ENCODE results near the gene SNX7.

- TF ChIP-seq, protein P1, sequence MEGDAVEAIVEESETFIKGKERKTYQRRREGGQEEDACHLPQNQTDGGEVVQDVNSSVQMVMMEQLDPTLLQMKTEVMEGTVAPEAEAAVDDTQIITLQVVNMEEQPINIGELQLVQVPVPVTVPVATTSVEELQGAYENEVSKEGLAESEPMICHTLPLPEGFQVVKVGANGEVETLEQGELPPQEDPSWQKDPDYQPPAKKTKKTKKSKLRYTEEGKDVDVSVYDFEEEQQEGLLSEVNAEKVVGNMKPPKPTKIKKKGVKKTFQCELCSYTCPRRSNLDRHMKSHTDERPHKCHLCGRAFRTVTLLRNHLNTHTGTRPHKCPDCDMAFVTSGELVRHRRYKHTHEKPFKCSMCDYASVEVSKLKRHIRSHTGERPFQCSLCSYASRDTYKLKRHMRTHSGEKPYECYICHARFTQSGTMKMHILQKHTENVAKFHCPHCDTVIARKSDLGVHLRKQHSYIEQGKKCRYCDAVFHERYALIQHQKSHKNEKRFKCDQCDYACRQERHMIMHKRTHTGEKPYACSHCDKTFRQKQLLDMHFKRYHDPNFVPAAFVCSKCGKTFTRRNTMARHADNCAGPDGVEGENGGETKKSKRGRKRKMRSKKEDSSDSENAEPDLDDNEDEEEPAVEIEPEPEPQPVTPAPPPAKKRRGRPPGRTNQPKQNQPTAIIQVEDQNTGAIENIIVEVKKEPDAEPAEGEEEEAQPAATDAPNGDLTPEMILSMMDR (conservative IDR thresholded peaks at IDR 0.05) = no peak
- no peak for TF ChIP-seq EZH2 (IDR thresholded peaks at IDR 0.05; ENCODE audit: low read depth)
These were observed 8.1 kb downstream of the SNX7 start for GRCh38 chr1:98669355-98670296.
